ENCODE results near the gene LHFPL6.

- TF ChIP-seq, protein P1, sequence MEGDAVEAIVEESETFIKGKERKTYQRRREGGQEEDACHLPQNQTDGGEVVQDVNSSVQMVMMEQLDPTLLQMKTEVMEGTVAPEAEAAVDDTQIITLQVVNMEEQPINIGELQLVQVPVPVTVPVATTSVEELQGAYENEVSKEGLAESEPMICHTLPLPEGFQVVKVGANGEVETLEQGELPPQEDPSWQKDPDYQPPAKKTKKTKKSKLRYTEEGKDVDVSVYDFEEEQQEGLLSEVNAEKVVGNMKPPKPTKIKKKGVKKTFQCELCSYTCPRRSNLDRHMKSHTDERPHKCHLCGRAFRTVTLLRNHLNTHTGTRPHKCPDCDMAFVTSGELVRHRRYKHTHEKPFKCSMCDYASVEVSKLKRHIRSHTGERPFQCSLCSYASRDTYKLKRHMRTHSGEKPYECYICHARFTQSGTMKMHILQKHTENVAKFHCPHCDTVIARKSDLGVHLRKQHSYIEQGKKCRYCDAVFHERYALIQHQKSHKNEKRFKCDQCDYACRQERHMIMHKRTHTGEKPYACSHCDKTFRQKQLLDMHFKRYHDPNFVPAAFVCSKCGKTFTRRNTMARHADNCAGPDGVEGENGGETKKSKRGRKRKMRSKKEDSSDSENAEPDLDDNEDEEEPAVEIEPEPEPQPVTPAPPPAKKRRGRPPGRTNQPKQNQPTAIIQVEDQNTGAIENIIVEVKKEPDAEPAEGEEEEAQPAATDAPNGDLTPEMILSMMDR (IDR thresholded peaks at IDR 0.05), result no peak
- no peak for TF ChIP-seq POLR2A (IDR thresholded peaks at IDR 0.05)
These were observed 192.7 kb downstream of the LHFPL6 start for GRCh38 chr13:39410096-39410901.
